ENCODE results near the gene C9orf153. TPM values are rescaled to one million over a fixed set of nuclear protein-coding genes. Genes with fewer than 3 reads are reported as not detected.

The C9orf153 gene
- total RNA-seq, 2 donors from 2014 or later, result 0.43 TPM; not detected in 1

GRCh38 chr9:86282077-86282978 is 22.9 kb upstream of the C9orf153 start, which contains the start of gene ISCA1:
ISCA1 (minus strand) TSS chr9:86282538; CDS start chr9:86282458, 80 bp downstream.
- DNase-seq (ENCODE audit: low spot score) (peak; percentile 97), ATAC-seq (peak; percentile 93 to 94)
- Mint-ChIP-seq H3K4me3 (peak within 1 kb of the TSS; percentile 94), H3K4me1 (ENCODE audit: low read depth in 2 of 2) (peaks cover 27 to 31% of the 10 kb centered on the region in 2 donors), H3K27me3 (no peaks in the 10 kb centered on the region), H3K36me3 (no peaks in the 10 kb centered on the region), H3K9me3 (no peaks in the 10 kb centered on the region), H3K27ac (peak within 1 kb of the TSS; percentile 91 to 94)

DNA sequence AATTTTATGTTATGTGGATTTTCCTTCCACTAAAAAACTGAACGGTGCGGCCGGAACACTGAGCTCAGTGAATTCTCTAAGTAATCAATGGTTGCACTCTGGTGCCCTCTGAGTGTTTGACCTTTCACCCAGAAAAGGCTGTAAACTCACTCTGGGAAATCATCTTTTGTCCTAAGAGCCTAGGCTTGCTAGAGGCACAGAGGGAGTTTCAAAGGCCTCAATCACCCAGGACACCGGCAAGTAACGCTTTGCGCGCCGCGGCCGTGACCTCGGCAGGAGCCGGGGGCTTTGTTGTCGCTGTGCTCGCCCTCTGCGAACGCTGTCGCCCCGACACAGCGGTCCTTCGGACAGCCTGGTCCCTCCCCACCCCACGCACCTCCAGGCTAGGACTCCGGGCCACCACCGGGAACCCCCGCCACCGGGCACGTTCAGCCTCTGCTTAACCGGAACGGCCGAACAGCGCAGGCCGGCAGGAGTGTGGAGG is 22.2 kb upstream of the C9orf153 start:
- peaks cover 31 to 35% of the 10 kb centered on the region in 2 donors for H3K4me1 Mint-ChIP-seq (ENCODE audit: low read depth in 2 of 2)
- no peak for ATAC-seq
- H3K36me3 Mint-ChIP-seq, result no peaks in the 10 kb centered on the region
- H3K4me3 Mint-ChIP-seq, result peak overlapping the region; percentile 94
- no peaks in the 10 kb centered on the region for H3K27me3 Mint-ChIP-seq
- no peaks in the 10 kb centered on the region for H3K9me3 Mint-ChIP-seq
- peak overlapping the region; percentile 91 to 94 for H3K27ac Mint-ChIP-seq
- DNase-seq (ENCODE audit: low spot score), result no peak

DNA sequence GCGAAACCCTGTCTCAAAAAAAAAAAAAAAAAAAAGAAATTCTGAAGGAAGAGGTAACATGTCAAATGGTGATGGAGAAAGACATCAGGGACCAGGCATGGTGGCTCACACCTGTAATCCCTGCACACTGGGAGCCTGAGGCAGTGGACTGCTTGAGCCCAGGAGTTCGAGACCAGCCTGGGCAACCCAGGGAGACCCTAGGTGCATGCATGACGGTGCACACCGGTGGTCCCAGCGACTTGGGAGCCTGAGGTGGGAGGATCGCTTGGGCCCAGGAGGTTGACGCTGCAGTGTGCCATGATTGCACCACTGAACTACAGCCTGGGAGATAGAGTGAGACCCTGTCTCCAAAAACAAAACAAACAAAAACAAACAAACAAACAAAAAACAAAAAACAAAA is 21.1 kb upstream of the C9orf153 start:
- no peaks in the 10 kb centered on the region for H3K9me3 Mint-ChIP-seq
- H3K27ac Mint-ChIP-seq, result peak overlapping the region in 1 of 2 donors; percentile 91
- no peaks in the 10 kb centered on the region for H3K36me3 Mint-ChIP-seq
- peaks cover 31 to 36% of the 10 kb centered on the region in 2 donors for H3K4me1 Mint-ChIP-seq (ENCODE audit: low read depth in 2 of 2)
- peak overlapping the region; percentile 94 for H3K4me3 Mint-ChIP-seq
- no peaks in the 10 kb centered on the region for H3K27me3 Mint-ChIP-seq
- ATAC-seq, result no peak
- DNase-seq (ENCODE audit: low spot score), result no peak

- H3K4me1 Mint-ChIP-seq (ENCODE audit: low read depth in 2 of 2), result peaks cover 31 to 35% of the 10 kb centered on the region in 2 donors
- H3K9me3 Mint-ChIP-seq, result no peaks in the 10 kb centered on the region
- DNase-seq (ENCODE audit: low spot score), result no peak
- H3K27me3 Mint-ChIP-seq, result no peaks in the 10 kb centered on the region
- no peaks in the 10 kb centered on the region for H3K36me3 Mint-ChIP-seq
- H3K27ac Mint-ChIP-seq, result no peak overlapping the region
- peak overlapping the region; percentile 94 for H3K4me3 Mint-ChIP-seq
- no peak for ATAC-seq
These were observed 20.4 kb upstream of the C9orf153 start for GRCh38 chr9:86279839-86280238.

DNA sequence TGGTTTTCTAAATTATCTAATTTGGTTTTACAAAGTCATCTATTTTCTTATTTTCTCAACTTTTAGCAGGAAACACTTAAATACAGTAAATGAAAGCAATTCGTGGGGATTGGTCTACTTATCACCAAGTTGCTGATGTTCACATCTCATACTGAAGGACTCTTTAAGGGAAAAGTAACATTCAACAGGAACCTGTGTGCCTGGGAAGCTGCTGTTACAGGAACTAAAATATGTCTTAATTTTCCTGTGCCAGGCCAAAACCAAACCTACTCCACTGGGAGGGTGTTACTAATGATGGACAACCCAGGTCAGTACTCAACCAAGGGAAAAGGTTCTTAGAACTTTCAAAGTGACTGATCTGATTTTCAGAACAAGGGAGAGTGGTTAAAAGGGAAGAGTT is 17.6 kb upstream of the C9orf153 start:
- DNase-seq (ENCODE audit: low spot score) (no peak), ATAC-seq (no peak)
- H3K4me1 Mint-ChIP-seq (ENCODE audit: low read depth in 2 of 2), result peaks cover 20 to 32% of the 10 kb centered on the region in 2 donors
- no peaks in the 10 kb centered on the region for H3K27me3 Mint-ChIP-seq
- peaks cover 10% of the 10 kb centered on the region for H3K36me3 Mint-ChIP-seq
- H3K9me3 Mint-ChIP-seq, result no peaks in the 10 kb centered on the region
- no peak overlapping the region for H3K27ac Mint-ChIP-seq
- H3K4me3 Mint-ChIP-seq, result no peak overlapping the region

DNA sequence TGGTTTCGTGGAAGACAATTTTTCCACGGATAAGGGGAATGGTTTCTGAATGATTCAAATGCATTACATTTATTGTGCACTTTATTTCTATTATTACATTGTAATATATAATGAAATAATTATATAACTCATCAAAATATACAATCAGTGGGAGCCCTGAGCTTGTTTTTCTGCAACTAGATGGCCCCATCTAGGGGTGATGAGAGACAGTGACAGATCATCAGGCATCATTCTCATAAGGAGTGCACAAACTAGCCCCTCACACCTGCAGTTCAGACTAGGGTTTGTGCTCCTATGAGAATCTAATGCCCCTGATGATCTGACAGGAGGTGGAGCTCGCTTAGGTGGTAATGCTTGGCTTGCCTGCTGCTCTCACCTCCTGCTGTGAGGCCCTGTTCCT is 16.5 kb upstream of the C9orf153 start:
- no peak for ATAC-seq
- Mint-ChIP-seq H3K27me3 (no peaks in the 10 kb centered on the region), H3K9me3 (no peaks in the 10 kb centered on the region), H3K4me3 (no peak overlapping the region), H3K4me1 (ENCODE audit: low read depth in 2 of 2) (peaks cover 13 to 25% of the 10 kb centered on the region in 2 donors), H3K36me3 (peaks cover 10% of the 10 kb centered on the region), H3K27ac (no peak overlapping the region)
- DNase-seq (ENCODE audit: low spot score), result no peak

- Mint-ChIP-seq H3K4me1 (ENCODE audit: low read depth in 2 of 2) (peaks cover 8 to 22% of the 10 kb centered on the region in 2 donors), H3K27ac (peak overlapping the region in 1 of 2 donors; percentile 14), H3K36me3 (peaks cover 10% of the 10 kb centered on the region), H3K9me3 (no peaks in the 10 kb centered on the region), H3K27me3 (no peaks in the 10 kb centered on the region), H3K4me3 (no peak overlapping the region)
- DNase-seq (ENCODE audit: low spot score) (no peak), ATAC-seq (no peak)
These were observed 15.6 kb upstream of the C9orf153 start for GRCh38 chr9:86274821-86275643.

- Mint-ChIP-seq H3K27me3 (no peaks in the 10 kb centered on the region), H3K36me3 (peaks cover 10% of the 10 kb centered on the region), H3K4me1 (ENCODE audit: low read depth in 2 of 2) (peaks cover 3 to 16% of the 10 kb centered on the region in 2 donors), H3K9me3 (no peaks in the 10 kb centered on the region), H3K27ac (no peak overlapping the region), H3K4me3 (no peak overlapping the region)
- DNase-seq (ENCODE audit: low spot score), result no peak
- no peak for ATAC-seq
These were observed 12.8 kb upstream of the C9orf153 start for GRCh38 chr9:86272221-86272620.

GRCh38 chr9:86263876-86264275 is 4.4 kb upstream of the C9orf153 start:
- Mint-ChIP-seq H3K27me3 (no peaks in the 10 kb centered on the region), H3K36me3 (peaks cover 5% of the 10 kb centered on the region), H3K9me3 (no peaks in the 10 kb centered on the region), H3K4me3 (no peak overlapping the region), H3K4me1 (ENCODE audit: low read depth in 2 of 2) (peaks cover 0 to 2% of the 10 kb centered on the region in 2 donors), H3K27ac (no peak overlapping the region)
- ATAC-seq (no peak), DNase-seq (ENCODE audit: low spot score) (no peak)

DNA sequence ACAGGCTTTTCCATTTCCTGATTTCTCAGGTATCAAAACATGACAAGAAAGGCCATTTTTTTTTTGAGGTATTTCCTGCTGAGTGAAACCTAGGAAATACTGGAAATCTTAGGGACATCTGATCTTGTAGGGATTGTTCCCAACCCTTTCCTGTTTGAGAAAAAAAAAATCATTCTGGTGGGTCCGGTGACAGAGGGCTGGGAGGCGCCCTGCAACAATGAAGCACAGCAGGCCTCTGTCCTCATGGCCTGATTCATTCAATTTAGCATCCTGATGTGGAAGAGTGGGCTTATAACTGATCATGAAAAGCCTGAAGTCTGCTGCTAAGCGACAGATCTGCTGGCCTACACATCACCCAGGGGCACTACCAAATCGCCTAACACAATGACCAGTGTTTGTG is 3.0 kb upstream of the C9orf153 start:
- Mint-ChIP-seq H3K27me3 (no peaks in the 10 kb centered on the region), H3K9me3 (no peaks in the 10 kb centered on the region)
- ATAC-seq, result no peak

DNA sequence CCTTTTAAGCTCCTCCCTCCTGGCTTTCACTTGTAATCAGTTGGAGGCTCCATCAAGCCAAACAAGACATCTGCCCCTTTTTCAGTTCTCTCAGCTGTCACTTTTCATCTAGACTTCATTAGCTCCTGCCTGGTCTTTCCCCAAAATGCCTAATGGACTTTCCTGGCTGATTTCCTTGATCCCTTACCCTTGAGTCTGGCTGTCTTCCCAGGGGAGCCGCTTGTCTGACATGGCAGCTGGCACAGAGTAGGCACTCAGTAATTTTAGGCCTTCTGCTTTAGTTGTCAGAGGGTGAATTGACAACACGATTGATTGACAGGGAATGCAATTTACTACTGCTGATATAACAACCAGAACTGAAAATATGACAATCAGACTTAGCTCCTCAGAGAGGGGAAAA is 2.1 kb downstream of the C9orf153 start:
- H3K4me1 Mint-ChIP-seq (ENCODE audit: low read depth in 2 of 2), result peaks cover 0 to 4% of the 10 kb centered on the region in 2 donors
- ATAC-seq (no peak), DNase-seq (ENCODE audit: low spot score) (no peak)
- H3K27ac Mint-ChIP-seq, result no peak overlapping the region
- no peak overlapping the region for H3K4me3 Mint-ChIP-seq
- no peaks in the 10 kb centered on the region for H3K9me3 Mint-ChIP-seq
- no peaks in the 10 kb centered on the region for H3K27me3 Mint-ChIP-seq
- H3K36me3 Mint-ChIP-seq, result no peaks in the 10 kb centered on the region

More for the DNA sequence above, 3.0 kb upstream of the C9orf153 start:
- peaks cover 5% of the 10 kb centered on the region for H3K36me3 Mint-ChIP-seq
- no peak for DNase-seq (ENCODE audit: low spot score)
- no peak overlapping the region for H3K27ac Mint-ChIP-seq
- peaks cover 0 to 2% of the 10 kb centered on the region in 2 donors for H3K4me1 Mint-ChIP-seq (ENCODE audit: low read depth in 2 of 2)
- no peak overlapping the region for H3K4me3 Mint-ChIP-seq

- H3K9me3 Mint-ChIP-seq, result no peaks in the 10 kb centered on the region
- DNase-seq (ENCODE audit: low spot score) (no peak), ATAC-seq (no peak)
- H3K27me3 Mint-ChIP-seq, result peaks cover 0 to 2% of the 10 kb centered on the region in 2 donors
- H3K4me1 Mint-ChIP-seq (ENCODE audit: low read depth in 2 of 2), result peaks cover 0 to 4% of the 10 kb centered on the region in 2 donors
- H3K27ac Mint-ChIP-seq, result no peak overlapping the region
- H3K4me3 Mint-ChIP-seq, result no peak overlapping the region
- no peaks in the 10 kb centered on the region for H3K36me3 Mint-ChIP-seq
These were observed 2.8 kb downstream of the C9orf153 start for GRCh38 chr9:86256653-86257052.

DNA sequence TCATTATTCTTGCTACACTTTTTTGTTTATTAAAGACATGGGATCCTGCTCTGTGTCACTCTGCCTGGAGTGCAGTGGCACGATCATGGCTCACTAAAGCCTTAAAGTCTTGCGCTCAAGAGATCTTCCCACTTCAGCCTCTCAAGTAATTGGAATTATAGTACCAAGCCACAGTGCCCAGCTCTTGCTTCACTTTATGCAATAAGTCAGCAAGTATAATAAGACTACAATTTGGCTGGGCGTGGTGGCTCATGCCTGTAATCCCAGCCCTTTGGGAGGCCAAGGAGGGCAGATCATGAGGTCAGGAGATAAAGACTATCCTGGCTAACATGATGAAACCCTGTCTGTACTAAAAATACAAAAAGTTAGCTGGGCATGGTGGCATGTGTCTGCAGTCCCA is 5.9 kb downstream of the C9orf153 start:
- DNase-seq (ENCODE audit: low spot score), result no peak
- Mint-ChIP-seq H3K27me3 (peaks cover 0 to 3% of the 10 kb centered on the region in 2 donors), H3K4me3 (no peak overlapping the region)

More for the DNA sequence above, 5.9 kb downstream of the C9orf153 start:
- no peak for ATAC-seq
- Mint-ChIP-seq H3K4me1 (ENCODE audit: low read depth in 2 of 2) (peaks cover 0 to 4% of the 10 kb centered on the region in 2 donors), H3K27ac (no peak overlapping the region), H3K9me3 (no peaks in the 10 kb centered on the region), H3K36me3 (no peaks in the 10 kb centered on the region)

Measured in natural killer cell treated with Interleukin-12 subunit alpha and Interleukin-12 subunit beta and Interleukin-15 and Interleukin-18, amount 100 ng/mL, for 72 hours (primary cell).